MM.1S (cell line): ENCODE results near the gene ZFR2.

ENCODE experiments used
- DNase-seq: peaks from one replicate; pipeline ENCODE4 v3.0.0-alpha.2; 2015
- H2AFZ ChIP-seq: fragments of 300-600 bp; sonication (generic); 2 replicates; pipeline ENCODE4 v1.6.0; 2016; ENCODE audit warnings: antibody characterized with exemption, low read length
- H3F3A ChIP-seq: fragments of 300-600 bp; sonication (generic); 2 replicates; pipeline ENCODE4 v1.6.1; 2016; ENCODE audit warnings: mild to moderate bottlenecking, antibody characterized with exemption, low read length, moderate library complexity, mixed read lengths; ENCODE audit not compliant: insufficient read depth
- H3K27ac ChIP-seq: fragments of 300-600 bp; sonication (generic); 2 replicates; pipeline ENCODE4 v1.5.1; 2016; ENCODE audit warnings: mild to moderate bottlenecking, low read length
- H3K27me3 ChIP-seq: fragments of 300-600 bp; sonication (generic); replicated peaks from 2 replicates; pipeline ENCODE4 v1.6.0; 2016; ENCODE audit warnings: low read length; ENCODE audit not compliant: insufficient read depth
- H3K36me3 ChIP-seq: fragments of 300-600 bp; sonication (generic); replicated peaks from 2 replicates; pipeline ENCODE4 v1.6.1; 2016; ENCODE audit warnings: mild to moderate bottlenecking, low read length, mixed read lengths; ENCODE audit not compliant: insufficient read depth
- H3K4me1 ChIP-seq: fragments of 300-600 bp; sonication (generic); 2 replicates; pipeline ENCODE4 v1.6.1; 2016; ENCODE audit warnings: low read length, mixed read lengths
- H3K4me2 ChIP-seq: fragments of 300-600 bp; sonication (generic); 2 replicates; pipeline ENCODE4 v1.6.0; 2016; ENCODE audit warnings: low read depth, low read length
- H3K4me3 ChIP-seq: fragments of 300-600 bp; sonication (generic); 2 replicates; pipeline ENCODE4 v1.5.1; 2016; ENCODE audit warnings: low read length, mixed read lengths
- H3K79me2 ChIP-seq: fragments of 300-600 bp; sonication (generic); 2 replicates; pipeline ENCODE4 v1.6.1; 2016; ENCODE audit warnings: mixed run types, low read length, mixed read lengths
- H3K9ac ChIP-seq: fragments of 300-600 bp; sonication (generic); 2 replicates; pipeline ENCODE4 v1.6.1; 2016; ENCODE audit warnings: low read length, mixed read lengths
- H3K9me2 ChIP-seq: fragments of 300-600 bp; sonication (generic); replicated peaks from 2 replicates; pipeline ENCODE4 v1.6.1; 2016; ENCODE audit warnings: mild to moderate bottlenecking, low read length, mixed read lengths; ENCODE audit not compliant: insufficient read depth
- H3K9me3 ChIP-seq: fragments of 300-600 bp; sonication (generic); replicated peaks from 2 replicates; pipeline ENCODE4 v1.6.1; 2016; ENCODE audit warnings: mild to moderate bottlenecking, low read length, mixed read lengths; ENCODE audit not compliant: insufficient read depth
- H4K20me1 ChIP-seq: fragments of 300-600 bp; sonication (generic); 2 replicates; pipeline ENCODE4 v1.6.1; 2016; ENCODE audit warnings: mild to moderate bottlenecking, low read length, moderate library complexity, mixed read lengths; ENCODE audit not compliant: insufficient read depth
- CTCF ChIP-seq: fragments of 300-600 bp; sonication (generic); IDR thresholded peaks from 2 replicates; pipeline ENCODE4 v1.5.1; 2016; ENCODE audit warnings: antibody characterized with exemption, low read length, mixed read lengths
- EZH2 ChIP-seq: fragments of 300-600 bp; sonication (generic); optimal IDR thresholded peaks from 2 replicates; pipeline ENCODE3; 2017; ENCODE audit warnings: low read depth, mild to moderate bottlenecking, antibody characterized with exemption, low read length, mixed read lengths
- EZH2phosphoT487 ChIP-seq: fragments of 300-600 bp; sonication (generic); IDR thresholded peaks from 2 replicates; pipeline ENCODE4 v1.6.1; 2018; ENCODE audit warnings: antibody characterized with exemption, low read length

ZFR2 gene

GRCh38 chr19:3809881-3810707 is 58.7 kb downstream of the ZFR2 start:
- no peak for DNase-seq
- H3K4me1 ChIP-seq, result no peaks in the 10 kb centered on the region
- TF ChIP-seq CTCF, result no peak
- no peak for TF ChIP-seq EZH2
- TF ChIP-seq EZH2phosphoT487, result peak; percentile 25; the same call in 1 of the 2 replicates
- H3K4me3 ChIP-seq, result no peak overlapping the region
- H2AFZ ChIP-seq, result no peak overlapping the region
- H3K27me3 ChIP-seq, result peaks cover 96% of the 10 kb centered on the region
- no peaks in the 10 kb centered on the region for H3K9me3 ChIP-seq
- H3K9ac ChIP-seq, result no peak overlapping the region
- no peaks in the 10 kb centered on the region for H3K9me2 ChIP-seq
- no peaks in the 10 kb centered on the region for H3F3A ChIP-seq
- H4K20me1 ChIP-seq, result no peaks in the 10 kb centered on the region
- no peaks in the 10 kb centered on the region for H3K36me3 ChIP-seq
- no peak overlapping the region for H3K27ac ChIP-seq
- no peaks in the 10 kb centered on the region for H3K79me2 ChIP-seq
- no peak overlapping the region for H3K4me2 ChIP-seq

- no peak overlapping the region for H3K4me3 ChIP-seq
- TF ChIP-seq CTCF (no peak), EZH2phosphoT487 (no peak), EZH2 (no peak)
- no peaks in the 10 kb centered on the region for H3K4me1 ChIP-seq
- no peak overlapping the region for H3K9ac ChIP-seq
- no peaks in the 10 kb centered on the region for H3K36me3 ChIP-seq
- H4K20me1 ChIP-seq, result no peaks in the 10 kb centered on the region
- no peaks in the 10 kb centered on the region for H3F3A ChIP-seq
- no peaks in the 10 kb centered on the region for H3K9me3 ChIP-seq
- H3K9me2 ChIP-seq, result no peaks in the 10 kb centered on the region
- no peak overlapping the region for H3K4me2 ChIP-seq
- no peak overlapping the region for H3K27ac ChIP-seq
- H2AFZ ChIP-seq, result no peak overlapping the region
- H3K79me2 ChIP-seq, result no peaks in the 10 kb centered on the region
- peaks cover 96% of the 10 kb centered on the region for H3K27me3 ChIP-seq
- DNase-seq, result no peak
Measured at GRCh38 chr19:3808420-3809143, 60.3 kb downstream of the ZFR2 start.

GRCh38 chr19:3807574-3808354 is 61.1 kb downstream of the ZFR2 start:
- H3K27ac ChIP-seq, result no peak overlapping the region
- no peaks in the 10 kb centered on the region for H3K36me3 ChIP-seq
- no peak overlapping the region for H3K4me2 ChIP-seq
- H3K4me3 ChIP-seq, result no peak overlapping the region
- H3K9me3 ChIP-seq, result no peaks in the 10 kb centered on the region
- TF ChIP-seq EZH2phosphoT487 (no peak), CTCF (no peak), EZH2 (no peak)
- no peak overlapping the region for H3K9ac ChIP-seq
- H2AFZ ChIP-seq, result no peak overlapping the region
- H3K4me1 ChIP-seq, result no peaks in the 10 kb centered on the region
- H3K27me3 ChIP-seq, result peaks cover 96% of the 10 kb centered on the region
- no peaks in the 10 kb centered on the region for H3K79me2 ChIP-seq
- no peaks in the 10 kb centered on the region for H3F3A ChIP-seq
- no peaks in the 10 kb centered on the region for H3K9me2 ChIP-seq
- H4K20me1 ChIP-seq, result no peaks in the 10 kb centered on the region
- no peak for DNase-seq
